Measurements from ENCODE around the gene SPEN. TPM values are rescaled to one million over a fixed set of nuclear protein-coding genes. Genes with fewer than 3 reads are reported as not detected.
"Not testable (repeated sequence)": the region's sequence is repeated elsewhere in the genome, so short reads cannot be mapped to it uniquely, and the experiment has no call there.

SPEN gene
- total RNA-seq, 1 donor from 2014 or later: 123 TPM

GRCh38 chr1:15802234-15802965 lies 45.1 kb upstream of the SPEN start:
- DNase-seq: no peak
- POLR2A ChIA-PET: no interaction called here
- H3K4me1 Mint-ChIP-seq: peaks cover 7% of the 10 kb centered on the region
- TF ChIP-seq CTCF (IDR thresholded peaks at IDR 0.05): no peak
- peaks cover 5% of the 10 kb centered on the region for H3K27me3 Mint-ChIP-seq
- no peaks in the 10 kb centered on the region for H3K9me3 Mint-ChIP-seq
- H3K36me3 Mint-ChIP-seq (ENCODE audit: low read depth): no peaks in the 10 kb centered on the region
- CTCF ChIA-PET: interaction anchor here (1.6 to 3.7 kb wide), 3 partner anchors 13 to 207 kb away, joined by 4 to 18 read pairs (median 7); no protein-coding TSS in a partner anchor
- H3K27ac Mint-ChIP-seq: no peak overlapping the region
- intact Hi-C loops (cut with micrococcal nuclease): no loop called here
- no peak overlapping the region for H3K4me3 Mint-ChIP-seq
- ATAC-seq (ENCODE audit: low read depth): no peak

- H3K36me3 Mint-ChIP-seq (ENCODE audit: low read depth): no peaks in the 10 kb centered on the region
- peak; percentile 55 for ATAC-seq (ENCODE audit: low read depth)
- H3K27me3 Mint-ChIP-seq: peaks cover 5% of the 10 kb centered on the region
- no peak for TF ChIP-seq CTCF (IDR thresholded peaks at IDR 0.05)
- no peaks in the 10 kb centered on the region for H3K9me3 Mint-ChIP-seq
- intact Hi-C loops (cut with micrococcal nuclease): loop anchor here (1.0 kb wide), 4 partner anchors 191 to 253 kb away; no protein-coding TSS in a partner anchor
- H3K4me1 Mint-ChIP-seq: peaks cover 7% of the 10 kb centered on the region
- no peak overlapping the region for H3K4me3 Mint-ChIP-seq
- no peak overlapping the region for H3K27ac Mint-ChIP-seq
- DNase-seq: peak; percentile 17
- ChIA-PET POLR2A (interaction anchor here (0.6 to 1.2 kb wide), 4 partner anchors 12 to 167 kb away, joined by 3 to 4 read pairs (median 3); no protein-coding TSS in a partner anchor), CTCF (interaction anchor here (1.0 to 3.7 kb wide), 11 partner anchors 12 to 253 kb away, joined by 4 to 18 read pairs (median 4); no protein-coding TSS in a partner anchor)
Measured at GRCh38 chr1:15803380-15803779, 44.1 kb upstream of the SPEN start.

- H3K4me1 Mint-ChIP-seq: peaks cover 4% of the 10 kb centered on the region
- DNase-seq (no peak), ATAC-seq (ENCODE audit: low read depth) (no peak)
- ChIA-PET CTCF (interaction anchor here (0.6 to 3.7 kb wide), 12 partner anchors 11 to 252 kb away, joined by 3 to 18 read pairs (median 4); no protein-coding TSS in a partner anchor), POLR2A (interaction anchor here (0.6 to 1.2 kb wide), 4 partner anchors 12 to 167 kb away, joined by 3 to 4 read pairs (median 3); no protein-coding TSS in a partner anchor)
- TF ChIP-seq CTCF (IDR thresholded peaks at IDR 0.05): no peak
- no peak overlapping the region for H3K27ac Mint-ChIP-seq
- no peaks in the 10 kb centered on the region for H3K36me3 Mint-ChIP-seq (ENCODE audit: low read depth)
- H3K27me3 Mint-ChIP-seq: peaks cover 5% of the 10 kb centered on the region
- H3K4me3 Mint-ChIP-seq: no peak overlapping the region
- intact Hi-C loops (cut with micrococcal nuclease): no loop called here
- no peaks in the 10 kb centered on the region for H3K9me3 Mint-ChIP-seq
Measured at GRCh38 chr1:15804060-15804459, 43.4 kb upstream of the SPEN start.

GRCh38 chr1:15807121-15807520 lies 40.4 kb upstream of the SPEN start:
- CTCF ChIA-PET: no interaction called here

GRCh38 chr1:15807549-15807948 lies 40.0 kb upstream of the SPEN start, which contains the start of gene UQCRHL:
Gene UQCRHL (minus strand): TSS chr1:15807649. CDS start chr1:15807649, 0 bp downstream.
- H3K4me3 Mint-ChIP-seq; H3K36me3 Mint-ChIP-seq (ENCODE audit: low read depth); ATAC-seq (ENCODE audit: low read depth); CTCF ChIA-PET; intact Hi-C loops (cut with micrococcal nuclease); H3K4me1 Mint-ChIP-seq; H3K27ac Mint-ChIP-seq; DNase-seq; H3K9me3 Mint-ChIP-seq; H3K27me3 Mint-ChIP-seq: not testable (repeated sequence)
- POLR2A ChIA-PET: interaction anchor here (0.7 kb wide), 1 partner anchor 27 kb away, joined by 4 read pairs; no protein-coding TSS in a partner anchor

More at GRCh38 chr1:15807121-15807520, 40.4 kb upstream of the SPEN start:
- POLR2A ChIA-PET: interaction anchor here (0.7 kb wide), 1 partner anchor 27 kb away, joined by 4 read pairs; no protein-coding TSS in a partner anchor
- Mint-ChIP-seq H3K9me3 (no peaks in the 10 kb centered on the region), H3K27me3 (no peaks in the 10 kb centered on the region), H3K4me1 (no peaks in the 10 kb centered on the region), H3K4me3 (no peak overlapping the region), H3K27ac (no peak overlapping the region), H3K36me3 (ENCODE audit: low read depth) (no peaks in the 10 kb centered on the region)
- TF ChIP-seq CTCF (IDR thresholded peaks at IDR 0.05): no peak
- DNase-seq (no peak), ATAC-seq (ENCODE audit: low read depth) (no peak)
- intact Hi-C loops (cut with micrococcal nuclease): no loop called here
